A172 (cell line): ENCODE data around the gene SELENOO. TPM values are rescaled to one million over a fixed set of nuclear protein-coding genes. Genes with fewer than 3 reads are reported as not detected.
A peak's percentile ranks its signal among the peaks of the same experiment; 100 is the strongest.
"Not testable (repeated sequence)": the region's sequence is repeated elsewhere in the genome, so short reads cannot be mapped to it uniquely, and the experiment has no call there.

Source experiments
- DNase-seq: peaks from one replicate; pipeline ENCODE4 v3.0.0-alpha.2; 2015; ENCODE audit warnings: low spot score
- total RNA-seq: library from RNA; depleted of rRNA; stranded (reverse); fragments of >200 nt; shearing (Covaris generic); gene quantifications from 2 replicates; pipeline ENCODE4 v1.2.3, GENCODE V29; 2014; rRNA removed

Gene SELENOO
- 8.0 and 9.5 TPM in 2 replicates for total RNA-seq

GRCh38 chr22:50200461-50201190 is at the start of gene SELENOO:
TSS of gene SELENOO (plus strand) at chr22:50201011. CDS start at chr22:50201037, 26 bp downstream.
- peak; percentile 60 for DNase-seq

DNA sequence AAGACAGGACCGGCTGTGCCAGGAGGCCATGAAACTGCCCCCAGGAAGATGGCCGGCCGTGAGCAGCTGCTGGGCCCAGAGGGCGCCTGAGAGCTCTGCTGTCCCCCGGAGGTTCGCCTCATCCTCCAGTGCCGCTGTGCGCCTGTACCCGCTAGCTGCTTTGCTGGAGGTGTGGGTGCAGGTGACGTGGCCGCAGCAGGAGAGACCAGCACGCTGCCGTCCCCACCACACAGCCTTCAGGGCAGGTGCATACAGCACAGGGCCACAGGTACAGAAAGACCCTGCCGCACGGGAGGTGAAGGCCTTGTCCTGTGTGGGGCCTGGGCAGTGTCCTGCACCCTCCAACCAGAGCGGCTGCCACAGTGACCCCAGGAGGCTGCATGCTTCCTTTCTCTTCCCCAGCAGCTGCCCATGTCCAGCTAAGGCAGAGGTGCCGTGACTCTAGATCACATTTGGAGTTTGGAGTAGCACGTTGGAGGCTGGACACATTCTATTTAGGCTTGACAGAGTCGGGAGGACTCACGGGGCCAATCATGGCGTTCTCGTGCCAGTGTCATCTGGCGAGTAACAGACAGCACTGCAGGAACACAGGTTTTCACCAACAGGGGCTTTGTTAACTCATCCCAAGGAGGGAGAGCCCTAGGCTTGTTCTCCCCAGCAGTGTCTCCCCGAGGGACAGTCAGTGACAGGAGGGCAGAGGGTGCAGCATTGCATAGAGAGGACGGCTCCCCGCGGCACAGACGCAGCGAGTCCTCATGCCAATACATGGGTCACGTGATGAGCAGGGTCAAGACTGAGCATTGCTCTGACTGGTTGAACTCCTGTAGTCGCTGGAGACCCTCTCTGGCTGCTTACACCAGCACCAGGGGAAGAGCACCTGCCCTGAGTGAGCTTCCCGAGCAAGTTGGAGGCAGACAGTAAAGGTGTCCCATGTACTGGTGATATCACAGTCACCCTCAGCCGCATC is 49.0 kb upstream of the SELENOO start:
- DNase-seq: no peak

GRCh38 chr22:50153056-50153755 is 47.6 kb upstream of the SELENOO start:
- no peak for DNase-seq

DNA sequence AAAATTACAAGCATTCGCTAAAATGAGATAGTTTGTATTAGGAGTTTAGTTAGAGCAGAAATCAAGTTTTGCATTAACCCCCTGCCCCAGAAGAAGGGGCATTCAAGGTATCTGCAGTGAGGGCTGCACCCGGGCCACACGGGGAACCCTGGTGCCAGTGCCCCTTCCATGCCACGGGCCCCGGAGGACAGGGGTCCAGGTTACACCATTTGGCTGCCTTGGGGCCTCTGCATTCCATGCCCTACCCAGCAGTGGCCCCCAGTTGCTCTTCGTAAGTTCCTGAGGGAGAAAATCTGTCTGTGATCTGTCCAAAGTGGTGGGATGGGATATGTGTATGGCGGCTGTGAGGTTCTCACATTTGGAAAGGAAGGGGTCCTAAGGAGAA is 47.1 kb upstream of the SELENOO start:
- DNase-seq: no peak

DNA sequence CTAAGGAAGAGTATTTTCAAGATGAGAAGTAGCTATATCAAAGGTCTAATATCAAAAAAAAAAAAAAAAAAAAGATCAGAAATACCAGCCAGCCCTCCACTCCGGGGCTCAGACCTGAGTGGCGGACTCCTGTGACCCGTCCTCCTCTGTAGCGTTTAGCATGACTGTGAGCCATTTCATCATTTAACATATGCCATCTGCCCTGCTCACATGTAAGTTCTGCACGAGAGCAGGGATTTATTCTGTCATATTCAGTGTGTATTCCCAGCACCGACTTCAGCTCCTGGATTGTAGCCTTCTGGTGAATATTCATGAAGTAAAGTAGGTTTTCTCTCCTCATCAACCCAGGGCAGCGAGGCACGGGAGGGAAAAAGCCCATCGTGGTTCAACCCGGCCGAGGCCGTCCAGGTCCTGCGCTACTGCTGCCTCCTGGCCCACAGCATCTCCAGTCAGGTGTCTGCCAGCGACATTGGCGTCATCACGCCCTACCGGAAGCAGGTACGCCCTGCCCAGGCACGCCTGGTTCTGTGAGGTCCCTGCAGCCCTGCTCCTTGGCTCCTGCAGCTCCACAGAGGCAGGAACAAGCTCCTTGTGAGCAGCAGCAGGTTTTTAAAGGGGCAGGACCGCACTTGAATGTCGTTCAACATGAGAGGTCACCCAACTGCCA is 43.0 kb upstream of the SELENOO start:
- no peak for DNase-seq

DNA sequence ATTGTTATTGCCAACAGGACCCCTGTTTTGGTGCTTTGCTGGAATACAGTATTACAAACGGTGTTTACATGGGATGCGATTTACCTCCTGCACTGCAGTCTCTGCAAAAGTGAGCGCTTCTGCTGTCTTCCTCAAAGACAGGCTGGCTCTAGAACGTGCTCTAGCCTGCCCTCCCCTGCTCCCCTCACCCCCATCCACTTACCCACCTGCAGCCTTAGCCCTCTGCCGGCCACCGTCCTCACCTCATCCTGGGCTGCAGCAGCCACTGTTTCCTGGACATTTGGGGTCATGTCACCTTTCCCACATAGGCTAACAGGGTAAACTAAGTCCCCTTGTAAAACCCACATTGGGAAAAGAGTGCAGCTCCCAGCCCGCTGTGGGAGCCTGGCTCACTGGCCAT is 39.9 kb upstream of the SELENOO start:
- no peak for DNase-seq

- DNase-seq: no peak
These were observed 39.1 kb upstream of the SELENOO start for GRCh38 chr22:50161508-50162390.

DNA sequence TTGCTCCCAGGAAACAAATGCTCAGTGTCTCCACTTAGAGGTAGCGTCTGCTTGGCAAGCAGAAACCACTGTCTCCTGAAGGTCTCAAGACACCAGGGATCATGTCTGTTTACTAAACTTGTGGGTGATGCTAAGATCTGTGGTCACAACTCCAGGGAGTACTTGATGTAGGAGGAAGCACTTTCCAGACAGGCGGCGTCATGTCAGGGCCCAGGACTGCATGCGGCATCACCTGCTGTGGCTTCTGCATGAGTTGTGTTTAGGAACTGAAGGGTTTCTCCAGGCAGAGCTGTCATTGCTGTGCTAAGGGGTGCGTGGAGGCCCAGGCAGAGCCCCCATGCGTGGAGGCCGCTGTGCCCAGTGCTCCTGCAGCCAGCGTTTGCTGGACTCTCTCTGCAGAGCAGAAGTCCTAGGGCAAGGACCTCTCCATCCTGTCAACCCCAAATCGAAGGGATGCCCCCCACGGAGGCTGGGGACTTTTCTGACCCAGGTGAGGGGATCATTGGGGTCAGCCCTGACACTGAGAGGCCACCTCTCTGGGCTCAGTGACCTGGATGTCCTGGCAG is 38.3 kb upstream of the SELENOO start:
- no peak for DNase-seq

DNA sequence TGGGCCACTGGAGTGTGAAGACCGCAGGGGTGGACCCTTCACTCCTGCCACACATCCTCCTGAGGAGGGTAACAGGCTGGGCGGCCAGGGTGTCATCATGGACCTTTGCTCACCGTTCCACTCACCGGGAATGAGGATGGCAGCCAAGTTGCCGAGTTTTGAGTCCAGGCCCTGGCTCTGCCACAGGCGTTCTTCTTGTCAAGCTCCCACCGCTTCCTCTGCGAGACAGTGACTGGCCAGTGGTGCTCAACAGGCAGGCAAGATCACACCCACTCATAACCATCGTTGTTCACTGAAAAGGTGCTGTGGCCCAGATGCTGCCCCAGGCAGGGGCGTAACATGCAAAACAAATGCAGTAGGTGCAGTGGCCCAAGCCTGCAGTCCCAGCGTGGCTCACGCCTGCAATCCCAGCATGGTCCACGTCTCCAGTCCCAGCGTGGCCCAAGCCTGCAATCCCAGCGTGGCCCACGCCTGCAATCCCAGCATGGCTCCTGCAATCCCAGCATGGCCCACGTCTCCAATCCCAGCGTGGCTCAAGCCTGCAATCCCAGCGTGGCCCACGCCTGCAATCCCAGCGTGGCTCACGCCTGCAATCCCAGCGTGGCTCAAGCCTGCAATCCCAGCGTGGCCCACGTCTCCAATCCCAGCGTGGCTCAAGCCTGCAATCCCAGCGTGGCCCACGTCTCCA is 35.2 kb upstream of the SELENOO start:
- no peak for DNase-seq

- DNase-seq: no peak
These were observed 32.9 kb upstream of the SELENOO start for GRCh38 chr22:50167689-50168489.

GRCh38 chr22:50168490-50169180 is 32.2 kb upstream of the SELENOO start:
- not testable (repeated sequence) for DNase-seq

GRCh38 chr22:50169181-50169759 is 31.5 kb upstream of the SELENOO start:
- no peak for DNase-seq

- DNase-seq: no peak
These were observed 31.0 kb upstream of the SELENOO start for GRCh38 chr22:50169774-50170341.

- DNase-seq: no peak
These were observed 30.1 kb upstream of the SELENOO start, which contains the start of gene PANX2 for GRCh38 chr22:50170453-50171318. TSS of gene PANX2 (plus strand) at chr22:50170731. CDS start at chr22:50170731, 0 bp downstream.

DNA sequence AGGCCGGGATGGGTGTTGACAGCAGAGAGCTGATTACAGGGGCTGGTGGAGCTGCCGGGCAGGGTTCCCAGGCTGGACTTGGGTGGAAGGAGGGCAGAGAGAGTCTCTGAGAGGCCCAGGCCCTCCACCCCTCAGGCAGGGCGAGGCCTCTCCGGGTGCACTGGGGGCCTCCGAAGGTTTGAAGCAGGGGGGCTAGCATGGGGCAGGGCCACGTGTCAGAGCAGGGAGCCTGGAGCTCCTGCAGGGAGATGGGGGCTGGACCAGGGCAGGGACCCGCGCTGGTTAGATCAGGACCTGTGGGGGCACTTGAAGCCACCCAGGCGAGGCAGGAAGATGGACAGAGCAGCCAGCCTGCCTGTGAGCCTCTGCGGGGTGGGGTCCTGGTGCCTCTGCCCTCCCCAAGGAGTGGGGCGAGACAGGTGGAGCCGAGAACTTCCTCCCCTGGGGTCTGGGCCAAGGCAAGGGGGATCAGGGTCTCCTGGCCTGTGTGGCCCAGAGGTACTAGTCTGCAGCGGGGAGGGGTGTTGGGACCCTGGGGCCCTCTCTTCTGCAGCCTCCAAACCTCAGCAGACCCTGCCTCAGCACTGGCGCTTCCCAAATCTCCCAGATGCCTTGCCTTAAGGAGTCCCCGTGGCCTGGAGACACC is 29.4 kb upstream of the SELENOO start:
- no peak for DNase-seq

GRCh38 chr22:50171965-50172421 is 28.8 kb upstream of the SELENOO start:
- no peak for DNase-seq
